Memory B cell (primary cell): ENCODE data around the gene MACROH2A2.
"Not testable (repeated sequence)": the region's sequence is repeated elsewhere in the genome, so short reads cannot be mapped to it uniquely, and the experiment has no call there.

ENCODE experiments used
- ATAC-seq: fragments of 150-1000 bp; cut with Tn5 transposase; 2 replicates; pipeline ENCODE4 v1.10.0; 2021; ENCODE audit warnings: low read depth, mild to moderate bottlenecking, moderate library complexity
- DNase-seq, 2 donors: peaks; one replicate each; pipeline ENCODE4 v3.0.0; 2022; ENCODE audit warnings: low spot score in 2 of 2
- H3K27ac Mint-ChIP-seq: one replicate; pipeline ENCODE4 v1.8.0; 2022; ENCODE audit warnings: mild to moderate bottlenecking, moderate library complexity, mixed read lengths
- H3K27me3 Mint-ChIP-seq: one replicate; pipeline ENCODE4 v1.8.0; 2022; ENCODE audit warnings: mixed read lengths
- H3K36me3 Mint-ChIP-seq: one replicate; pipeline ENCODE4 v1.8.0; 2022; ENCODE audit warnings: mild to moderate bottlenecking, mixed read lengths
- H3K4me1 Mint-ChIP-seq: one replicate; pipeline ENCODE4 v1.8.0; 2022; ENCODE audit warnings: mixed read lengths
- H3K4me3 Mint-ChIP-seq: one replicate; pipeline ENCODE4 v1.8.0; 2022; ENCODE audit warnings: mild to moderate bottlenecking, moderate library complexity, mixed read lengths
- H3K9me3 Mint-ChIP-seq: one replicate; pipeline ENCODE4 v1.8.0; 2022; ENCODE audit warnings: mixed read lengths

Gene MACROH2A2

GRCh38 chr10:70121281-70121949 is 68.8 kb downstream of the MACROH2A2 start:
- H3K27ac Mint-ChIP-seq, result no peak overlapping the region
- no peak for DNase-seq
- peaks cover 2% of the 10 kb centered on the region for H3K4me1 Mint-ChIP-seq
- H3K36me3 Mint-ChIP-seq, result no peaks in the 10 kb centered on the region
- H3K4me3 Mint-ChIP-seq, result no peak overlapping the region
- H3K27me3 Mint-ChIP-seq, result no peaks in the 10 kb centered on the region
- no peaks in the 10 kb centered on the region for H3K9me3 Mint-ChIP-seq
- no peak for ATAC-seq

GRCh38 chr10:70122742-70123141 is 70.1 kb downstream of the MACROH2A2 start:
- DNase-seq, result no peak
- no peak for ATAC-seq
- no peaks in the 10 kb centered on the region for H3K36me3 Mint-ChIP-seq
- H3K4me1 Mint-ChIP-seq, result peaks cover 2% of the 10 kb centered on the region
- no peaks in the 10 kb centered on the region for H3K27me3 Mint-ChIP-seq
- H3K9me3 Mint-ChIP-seq, result no peaks in the 10 kb centered on the region
- no peak overlapping the region for H3K27ac Mint-ChIP-seq
- no peak overlapping the region for H3K4me3 Mint-ChIP-seq

GRCh38 chr10:70123166-70123565 is 70.5 kb downstream of the MACROH2A2 start:
- not testable (repeated sequence) for H3K27me3 Mint-ChIP-seq, H3K4me1 Mint-ChIP-seq, H3K27ac Mint-ChIP-seq, ATAC-seq, H3K9me3 Mint-ChIP-seq, H3K4me3 Mint-ChIP-seq, H3K36me3 Mint-ChIP-seq, DNase-seq

GRCh38 chr10:70123817-70124216 is 71.2 kb downstream of the MACROH2A2 start:
- H3K36me3 Mint-ChIP-seq, result no peaks in the 10 kb centered on the region
- H3K27ac Mint-ChIP-seq, result no peak overlapping the region
- no peaks in the 10 kb centered on the region for H3K27me3 Mint-ChIP-seq
- peaks cover 2% of the 10 kb centered on the region for H3K4me1 Mint-ChIP-seq
- no peak for DNase-seq
- H3K4me3 Mint-ChIP-seq, result no peak overlapping the region
- no peak for ATAC-seq
- no peaks in the 10 kb centered on the region for H3K9me3 Mint-ChIP-seq

- H3K4me3 Mint-ChIP-seq, result no peak overlapping the region
- no peaks in the 10 kb centered on the region for H3K27me3 Mint-ChIP-seq
- ATAC-seq, result no peak
- H3K36me3 Mint-ChIP-seq, result no peaks in the 10 kb centered on the region
- DNase-seq, result no peak
- peaks cover 2% of the 10 kb centered on the region for H3K4me1 Mint-ChIP-seq
- no peak overlapping the region for H3K27ac Mint-ChIP-seq
- H3K9me3 Mint-ChIP-seq, result no peaks in the 10 kb centered on the region
Observed at GRCh38 chr10:70124415-70124814, 71.8 kb downstream of the MACROH2A2 start.

- Mint-ChIP-seq H3K27me3 (no peaks in the 10 kb centered on the region), H3K9me3 (no peaks in the 10 kb centered on the region), H3K27ac (no peak overlapping the region), H3K4me1 (peaks cover 2% of the 10 kb centered on the region), H3K4me3 (no peak overlapping the region), H3K36me3 (no peaks in the 10 kb centered on the region)
- DNase-seq (no peak), ATAC-seq (no peak)
Observed at GRCh38 chr10:70124918-70125317, 72.3 kb downstream of the MACROH2A2 start.

- DNase-seq (no peak), ATAC-seq (peak; percentile 37)
- Mint-ChIP-seq H3K36me3 (peaks cover 2% of the 10 kb centered on the region), H3K4me1 (peaks cover 2% of the 10 kb centered on the region), H3K9me3 (no peaks in the 10 kb centered on the region), H3K27me3 (no peaks in the 10 kb centered on the region), H3K4me3 (no peak overlapping the region), H3K27ac (no peak overlapping the region)
Observed at GRCh38 chr10:70125918-70126552, 73.4 kb downstream of the MACROH2A2 start.

GRCh38 chr10:70126700-70127395 is 74.2 kb downstream of the MACROH2A2 start:
- H3K27me3 Mint-ChIP-seq, result peaks cover 1% of the 10 kb centered on the region
- peaks cover 3% of the 10 kb centered on the region for H3K4me1 Mint-ChIP-seq
- ATAC-seq (no peak), DNase-seq (no peak)
- H3K27ac Mint-ChIP-seq, result no peak overlapping the region
- H3K4me3 Mint-ChIP-seq, result no peak overlapping the region
- H3K9me3 Mint-ChIP-seq, result no peaks in the 10 kb centered on the region
- H3K36me3 Mint-ChIP-seq, result peaks cover 2% of the 10 kb centered on the region

- H3K9me3 Mint-ChIP-seq, result no peaks in the 10 kb centered on the region
- H3K4me3 Mint-ChIP-seq, result no peak overlapping the region
- no peak for DNase-seq
- peaks cover 1% of the 10 kb centered on the region for H3K27me3 Mint-ChIP-seq
- ATAC-seq, result no peak
- no peak overlapping the region for H3K27ac Mint-ChIP-seq
- H3K36me3 Mint-ChIP-seq, result peaks cover 11% of the 10 kb centered on the region
- peaks cover 15% of the 10 kb centered on the region for H3K4me1 Mint-ChIP-seq
Observed at GRCh38 chr10:70130878-70131559, 78.4 kb downstream of the MACROH2A2 start.

- Mint-ChIP-seq H3K4me3 (peak overlapping the region; percentile 90), H3K36me3 (peaks cover 12% of the 10 kb centered on the region), H3K9me3 (no peaks in the 10 kb centered on the region), H3K27me3 (peaks cover 1% of the 10 kb centered on the region), H3K4me1 (peaks cover 15% of the 10 kb centered on the region), H3K27ac (no peak overlapping the region)
- no peak for ATAC-seq
- no peak for DNase-seq
Observed at GRCh38 chr10:70131560-70131937, 78.9 kb downstream of the MACROH2A2 start.

GRCh38 chr10:70132098-70133029 is 79.7 kb downstream of the MACROH2A2 start, which contains the start of gene AIFM2:
TSS of gene AIFM2 (minus strand) at chr10:70132825. CDS start at chr10:70124084, 8,741 bp downstream.
- peaks cover 15% of the 10 kb centered on the region for H3K4me1 Mint-ChIP-seq
- H3K4me3 Mint-ChIP-seq, result peak within 1 kb of the TSS; percentile 90
- DNase-seq (no peak), ATAC-seq (peak; percentile 78)
- peaks cover 14% of the 10 kb centered on the region for H3K36me3 Mint-ChIP-seq
- H3K27me3 Mint-ChIP-seq, result peaks cover 1% of the 10 kb centered on the region
- peak within 1 kb of the TSS; percentile 89 for H3K27ac Mint-ChIP-seq
- H3K9me3 Mint-ChIP-seq, result no peaks in the 10 kb centered on the region

- H3K27ac Mint-ChIP-seq, result no peak overlapping the region
- H3K9me3 Mint-ChIP-seq, result no peaks in the 10 kb centered on the region
- H3K4me1 Mint-ChIP-seq, result peaks cover 15% of the 10 kb centered on the region
- DNase-seq, result no peak
- H3K4me3 Mint-ChIP-seq, result no peak overlapping the region
- H3K36me3 Mint-ChIP-seq, result peaks cover 20% of the 10 kb centered on the region
- no peak for ATAC-seq
- peaks cover 1% of the 10 kb centered on the region for H3K27me3 Mint-ChIP-seq
Observed at GRCh38 chr10:70135046-70135445, 82.4 kb downstream of the MACROH2A2 start.

GRCh38 chr10:70135684-70136083 is 83.0 kb downstream of the MACROH2A2 start:
- H3K9me3 Mint-ChIP-seq, result no peaks in the 10 kb centered on the region
- H3K27ac Mint-ChIP-seq, result no peak overlapping the region

More at GRCh38 chr10:70135684-70136083, 83.0 kb downstream of the MACROH2A2 start:
- no peak for ATAC-seq
- H3K4me1 Mint-ChIP-seq, result peaks cover 15% of the 10 kb centered on the region
- no peak overlapping the region for H3K4me3 Mint-ChIP-seq
- no peak for DNase-seq
- H3K27me3 Mint-ChIP-seq, result peaks cover 1% of the 10 kb centered on the region
- peaks cover 23% of the 10 kb centered on the region for H3K36me3 Mint-ChIP-seq
